GM06990 (cell line): ENCODE data around the gene CPB2.

Source experiments
- DNase-seq: peaks from one replicate; pipeline ENCODE4 v3.0.0-alpha.2; 2011; ENCODE audit not compliant: insufficient read length; ENCODE audit errors: extremely low read depth
- H3K27me3 ChIP-seq: replicated peaks from 2 replicates; pipeline ENCODE4 v1.6.0; 2011; ENCODE audit warnings: low read length; ENCODE audit not compliant: control insufficient read depth, insufficient read depth
- H3K36me3 ChIP-seq: 2 replicates; pipeline ENCODE4 v1.5.1; 2011; ENCODE audit warnings: low read length; ENCODE audit not compliant: control insufficient read depth, insufficient read depth
- H3K4me3 ChIP-seq: replicated peaks from 2 replicates; pipeline ENCODE4 v1.5.1; 2011; ENCODE audit warnings: low read depth, mild to moderate bottlenecking, control low read depth, low read length
- TF ChIP-seq, protein P1 (sequence below): IDR thresholded peaks from 2 replicates; pipeline ENCODE4 v1.5.1; 2011; ENCODE audit warnings: low read length, control low read depth, mild to moderate bottlenecking, inconsistent platforms; ENCODE audit not compliant: insufficient read depth, poor library complexity, severe bottlenecking

Gene CPB2

DNA sequence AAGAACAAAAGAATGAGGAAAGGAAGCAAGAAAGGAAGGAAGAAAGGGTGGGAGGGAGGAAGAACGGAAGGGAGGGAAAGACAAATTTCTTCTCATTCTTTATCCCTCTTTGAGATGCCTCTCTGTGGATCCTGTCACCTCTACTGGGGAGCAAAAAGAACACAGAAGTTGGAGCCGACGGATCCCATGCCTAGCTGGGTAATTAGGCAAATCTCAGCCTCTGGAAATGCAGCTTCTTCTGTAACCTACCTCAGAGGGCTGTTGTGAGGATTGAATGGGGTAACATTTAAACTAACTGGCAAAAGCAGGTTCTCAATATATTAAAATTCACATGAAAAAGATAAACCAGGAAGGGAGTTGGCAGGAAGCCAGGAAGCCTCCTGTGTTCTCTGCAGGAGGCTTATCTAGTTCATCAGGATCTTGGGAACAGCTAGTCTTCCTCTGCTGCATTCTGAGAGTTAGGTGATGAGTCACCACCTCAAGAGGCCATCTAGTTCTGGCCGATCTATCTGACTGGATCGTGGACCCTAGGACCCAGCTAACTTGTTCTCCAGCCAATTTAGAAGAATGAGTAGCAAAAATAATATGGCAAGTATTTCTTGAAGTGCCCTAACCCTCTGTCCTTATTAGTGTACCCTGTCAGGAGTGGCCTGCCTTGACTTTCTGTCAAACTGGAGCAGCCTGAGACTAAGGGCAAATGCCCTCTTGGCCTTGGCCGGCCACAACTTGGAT, 15.2 kb upstream of the CPB2 start:
- Histone ChIP-seq H3K4me3 (no peak overlapping the region), H3K36me3 (no peaks in the 10 kb centered on the region), H3K27me3 (no peaks in the 10 kb centered on the region)
- TF ChIP-seq, protein P1, sequence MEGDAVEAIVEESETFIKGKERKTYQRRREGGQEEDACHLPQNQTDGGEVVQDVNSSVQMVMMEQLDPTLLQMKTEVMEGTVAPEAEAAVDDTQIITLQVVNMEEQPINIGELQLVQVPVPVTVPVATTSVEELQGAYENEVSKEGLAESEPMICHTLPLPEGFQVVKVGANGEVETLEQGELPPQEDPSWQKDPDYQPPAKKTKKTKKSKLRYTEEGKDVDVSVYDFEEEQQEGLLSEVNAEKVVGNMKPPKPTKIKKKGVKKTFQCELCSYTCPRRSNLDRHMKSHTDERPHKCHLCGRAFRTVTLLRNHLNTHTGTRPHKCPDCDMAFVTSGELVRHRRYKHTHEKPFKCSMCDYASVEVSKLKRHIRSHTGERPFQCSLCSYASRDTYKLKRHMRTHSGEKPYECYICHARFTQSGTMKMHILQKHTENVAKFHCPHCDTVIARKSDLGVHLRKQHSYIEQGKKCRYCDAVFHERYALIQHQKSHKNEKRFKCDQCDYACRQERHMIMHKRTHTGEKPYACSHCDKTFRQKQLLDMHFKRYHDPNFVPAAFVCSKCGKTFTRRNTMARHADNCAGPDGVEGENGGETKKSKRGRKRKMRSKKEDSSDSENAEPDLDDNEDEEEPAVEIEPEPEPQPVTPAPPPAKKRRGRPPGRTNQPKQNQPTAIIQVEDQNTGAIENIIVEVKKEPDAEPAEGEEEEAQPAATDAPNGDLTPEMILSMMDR, result no peak
- DNase-seq, result no peak

DNA sequence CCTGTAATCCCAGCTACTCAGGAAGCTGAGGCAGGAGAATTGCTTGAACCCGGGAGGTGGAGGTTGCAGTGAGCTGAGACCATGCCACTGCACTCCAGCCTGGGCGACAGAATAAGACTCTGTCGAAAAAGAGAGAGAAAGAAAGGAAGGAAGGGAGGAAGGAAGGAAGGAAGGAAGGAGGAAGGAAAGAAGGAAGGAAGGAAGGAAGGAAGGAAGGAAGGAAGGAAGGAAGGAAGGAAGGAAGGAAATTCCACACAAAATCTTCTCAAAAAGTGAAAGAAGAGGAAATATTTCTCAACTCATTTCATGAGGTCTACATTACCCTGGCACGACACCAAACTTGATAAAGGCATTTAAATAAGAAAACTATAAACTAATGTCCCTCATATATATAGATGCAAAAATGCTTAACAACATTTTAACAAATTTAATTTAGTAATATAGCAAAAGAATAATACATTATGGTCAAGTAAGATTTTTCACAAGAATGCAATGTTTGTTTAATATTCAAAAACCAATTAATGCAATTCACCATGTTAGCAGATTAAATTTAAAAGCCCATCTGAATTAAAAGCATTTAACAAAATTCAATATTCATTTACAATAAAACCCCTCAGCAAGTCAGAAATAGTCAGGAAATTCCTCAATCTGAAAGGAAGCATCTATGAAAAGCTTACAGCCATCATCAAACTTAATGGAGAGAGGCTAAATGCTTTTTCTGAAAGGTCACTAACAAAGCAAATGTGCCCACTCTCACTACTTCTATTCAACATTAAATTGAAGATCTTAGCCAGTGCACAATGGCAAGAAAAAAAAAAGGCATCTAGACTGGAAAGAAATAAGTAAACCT, 12.0 kb upstream of the CPB2 start:
- Histone ChIP-seq H3K4me3 (no peak overlapping the region), H3K36me3 (no peaks in the 10 kb centered on the region), H3K27me3 (no peaks in the 10 kb centered on the region)
- DNase-seq, result no peak
- TF ChIP-seq, protein P1, result no peak

DNA sequence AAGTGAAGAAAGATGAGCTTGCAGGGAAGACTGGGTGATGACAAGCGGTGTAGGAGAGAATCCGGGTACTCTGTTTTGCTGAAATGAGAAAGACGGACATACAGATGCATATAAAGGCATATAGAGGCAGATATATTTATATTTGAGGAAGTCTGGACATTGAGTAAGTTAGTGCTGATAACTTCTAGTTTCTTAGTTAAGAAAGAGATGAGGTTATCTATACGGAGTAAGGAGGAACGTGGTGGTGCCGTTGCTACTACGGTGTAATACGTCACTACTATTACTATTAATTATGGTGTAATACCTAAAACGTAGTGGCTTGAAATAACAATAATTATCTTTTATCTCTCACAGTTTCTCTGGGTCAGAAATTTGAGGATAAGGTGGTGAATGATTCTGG, 9.8 kb upstream of the CPB2 start:
- TF ChIP-seq, protein P1, result no peak
- Histone ChIP-seq H3K4me3 (no peak overlapping the region), H3K36me3 (no peaks in the 10 kb centered on the region), H3K27me3 (no peaks in the 10 kb centered on the region)
- no peak for DNase-seq

DNA sequence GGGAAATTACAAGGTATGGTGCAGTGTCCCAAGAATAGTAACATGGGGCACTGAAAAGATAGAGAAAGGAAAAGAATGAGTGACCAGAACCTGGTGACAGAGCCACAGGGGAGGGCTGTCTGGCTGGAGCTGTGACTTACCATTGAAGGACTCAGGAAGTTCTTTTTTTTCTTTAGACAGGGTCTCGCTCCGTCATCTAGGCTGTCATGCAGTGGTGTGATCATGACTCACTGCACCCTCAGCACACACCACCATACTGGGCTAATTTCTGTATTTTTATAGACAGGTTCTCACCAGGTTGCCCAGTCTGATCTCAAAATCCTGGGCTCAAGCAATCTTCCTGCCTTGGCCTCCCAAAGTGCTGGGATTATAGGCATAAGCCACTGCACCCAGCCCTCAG, 8.8 kb upstream of the CPB2 start:
- Histone ChIP-seq H3K27me3 (no peaks in the 10 kb centered on the region), H3K36me3 (no peaks in the 10 kb centered on the region), H3K4me3 (no peak overlapping the region)
- TF ChIP-seq, protein P1, result no peak
- no peak for DNase-seq

DNA sequence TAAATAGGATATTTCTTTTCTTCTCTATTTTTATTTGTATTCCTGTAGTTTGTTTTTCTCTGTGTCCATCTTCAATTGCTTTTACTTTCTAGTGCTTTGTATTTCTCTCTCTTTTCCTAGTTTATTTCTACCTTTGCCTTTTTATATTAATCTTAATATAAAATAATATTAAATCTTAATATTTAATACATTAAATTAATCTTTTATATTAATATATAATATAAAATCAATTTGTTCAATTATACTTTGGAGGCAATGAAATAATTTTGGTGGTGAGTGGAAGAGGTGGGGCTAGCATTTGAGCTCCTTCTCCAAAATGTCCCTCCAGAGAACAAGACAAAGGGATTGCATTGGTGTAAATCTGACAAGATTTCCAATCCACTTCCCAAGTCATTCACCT, 6.3 kb upstream of the CPB2 start:
- Histone ChIP-seq H3K36me3 (no peaks in the 10 kb centered on the region), H3K4me3 (no peak overlapping the region), H3K27me3 (no peaks in the 10 kb centered on the region)
- no peak for DNase-seq
- TF ChIP-seq, protein P1, result no peak
